Activated B cell treated with CpG ODN at 0.5 μM for 24 hours (primary cell): ENCODE data around the gene BARD1. TPM values are rescaled to one million over a fixed set of nuclear protein-coding genes. Genes with fewer than 3 reads are reported as not detected.
A peak's percentile ranks its signal among the peaks of the same experiment; 100 is the strongest.

Experiments used
- ATAC-seq: fragments of 200-7000 bp; cut with Tn5 transposase; one replicate; pipeline ENCODE4 v1.10.0; 2021; ENCODE audit warnings: low read depth, mild to moderate bottlenecking, moderate library complexity
- CTCF ChIA-PET: fragments of 350-600 bp; sonication (Branson Sonifier 250); formaldehyde crosslinking; loops from one replicate; lab custom pipeline; 2021; ENCODE audit warnings: antibody characterized with exemption; lab: Charles Lee
- POLR2A ChIA-PET: fragments of 350-600 bp; sonication (Branson Sonifier 250); formaldehyde crosslinking; loops from one replicate; lab custom pipeline; 2021; ENCODE audit warnings: antibody characterized with exemption; lab: Charles Lee
- DNase-seq: peaks from one replicate; pipeline ENCODE4 v3.0.0; 2022
- H3K27ac Mint-ChIP-seq: one replicate; pipeline ENCODE4 v1.8.0; 2020; ENCODE audit warnings: mixed read lengths
- H3K27me3 Mint-ChIP-seq: one replicate; pipeline ENCODE4 v1.8.0; 2021; ENCODE audit warnings: mixed read lengths
- H3K36me3 Mint-ChIP-seq: one replicate; pipeline ENCODE4 v1.8.0; 2021; ENCODE audit warnings: low read depth, mixed read lengths
- H3K4me1 Mint-ChIP-seq: one replicate; pipeline ENCODE4 v1.8.0; 2021; ENCODE audit warnings: mixed read lengths
- H3K4me3 Mint-ChIP-seq: one replicate; pipeline ENCODE4 v1.8.0; 2020; ENCODE audit warnings: mild to moderate bottlenecking, mixed read lengths
- H3K9me3 Mint-ChIP-seq: one replicate; pipeline ENCODE4 v1.8.0; 2020; ENCODE audit warnings: mixed read lengths
- CTCF ChIP-seq: fragments of 200-600 bp; IDR thresholded peaks from one replicate; pipeline ENCODE4 v1.8.0; 2022; ENCODE audit warnings: antibody characterized with exemption, mild to moderate bottlenecking
- intact Hi-C: fragments of 100-400 bp; cut with micrococcal nuclease; formaldehyde crosslinking; loops from one replicate; pipeline ENCODE4 v1.15.1; 2024
- total RNA-seq: library from RNA; stranded (reverse); gene quantifications from 2 replicates; pipeline ENCODE4 v1.2.3, GENCODE V29; 2022

The BARD1 gene
- total RNA-seq, 1 donor from 2014 or later: 22.5 TPM

GRCh38 chr2:214809751-214810564 lies 475 bp upstream of the BARD1 start:
- intact Hi-C loops: loop anchor here (1.0 to 10.0 kb wide), 9 partner anchors 61 to 1775 kb away; partner anchors contain the start of genes RPL37A, SMARCAL1 and SPAG16
- peak overlapping the region; percentile 92 for H3K27ac Mint-ChIP-seq
- H3K9me3 Mint-ChIP-seq: no peaks in the 10 kb centered on the region
- no peak for TF ChIP-seq CTCF
- ChIA-PET POLR2A (interaction anchor here (0.6 kb wide), 1 partner anchor 1644 kb away, joined by 3 read pairs; no protein-coding TSS in a partner anchor), CTCF (no interaction called here)
- ATAC-seq: peak; percentile 85
- H3K4me3 Mint-ChIP-seq: peak overlapping the region; percentile 98
- peaks cover 11% of the 10 kb centered on the region for H3K36me3 Mint-ChIP-seq
- DNase-seq: peak; percentile 100
- no peaks in the 10 kb centered on the region for H3K27me3 Mint-ChIP-seq
- H3K4me1 Mint-ChIP-seq: peaks cover 35% of the 10 kb centered on the region

- intact Hi-C loops: loop anchor here (2.0 to 10.0 kb wide), 4 partner anchors 59 to 1773 kb away; partner anchors contain the start of genes RPL37A and SMARCAL1
- Mint-ChIP-seq H3K9me3 (no peaks in the 10 kb centered on the region), H3K4me3 (peak overlapping the region; percentile 98), H3K4me1 (peaks cover 37% of the 10 kb centered on the region), H3K27me3 (no peaks in the 10 kb centered on the region), H3K36me3 (peaks cover 13% of the 10 kb centered on the region), H3K27ac (peak overlapping the region; percentile 92)
- DNase-seq: no peak
- ATAC-seq: no peak
- POLR2A ChIA-PET: interaction anchor here (0.6 to 1.5 kb wide), 2 partner anchors 8 to 29 kb away, joined by 3 to 5 read pairs; no protein-coding TSS in a partner anchor
- TF ChIP-seq CTCF: no peak
- CTCF ChIA-PET: no interaction called here
These were observed 1.8 kb downstream of the BARD1 start for GRCh38 chr2:214807653-214808052.

GRCh38 chr2:214801768-214802397 lies 7.6 kb downstream of the BARD1 start:
- H3K4me3 Mint-ChIP-seq: no peak overlapping the region
- POLR2A ChIA-PET: interaction anchor here (0.6 kb wide), 1 partner anchor 1307 kb away, joined by 3 read pairs; the partner anchor contains the start of gene XRCC5
- DNase-seq (no peak), ATAC-seq (no peak)
- no peaks in the 10 kb centered on the region for H3K27me3 Mint-ChIP-seq
- no peak for TF ChIP-seq CTCF
- H3K36me3 Mint-ChIP-seq: peaks cover 4% of the 10 kb centered on the region
- H3K9me3 Mint-ChIP-seq: no peaks in the 10 kb centered on the region
- intact Hi-C loops: loop anchor here (10.0 kb wide), 1 partner anchor 1767 kb away; no protein-coding TSS in a partner anchor
- CTCF ChIA-PET: no interaction called here
- no peak overlapping the region for H3K27ac Mint-ChIP-seq
- peaks cover 21% of the 10 kb centered on the region for H3K4me1 Mint-ChIP-seq

GRCh38 chr2:214801068-214801467 lies 8.4 kb downstream of the BARD1 start:
- no peak for ATAC-seq
- no peaks in the 10 kb centered on the region for H3K27me3 Mint-ChIP-seq

More at GRCh38 chr2:214801068-214801467, 8.4 kb downstream of the BARD1 start:
- Mint-ChIP-seq H3K9me3 (no peaks in the 10 kb centered on the region), H3K4me3 (no peak overlapping the region), H3K36me3 (peaks cover 7% of the 10 kb centered on the region), H3K4me1 (peaks cover 19% of the 10 kb centered on the region), H3K27ac (no peak overlapping the region)
- DNase-seq: no peak
- intact Hi-C loops: loop anchor here (10.0 kb wide), 1 partner anchor 1766 kb away; no protein-coding TSS in a partner anchor
- no peak for TF ChIP-seq CTCF
- ChIA-PET CTCF (no interaction called here), POLR2A (no interaction called here)
